Ishikawa (cell line): ENCODE data around the gene SCTR.

ENCODE experiments used
- CEBPB ChIP-seq: IDR thresholded peaks from 2 replicates; pipeline ENCODE4 v1.6.1; 2012
- EP300 ChIP-seq: IDR thresholded peaks from 2 replicates; pipeline ENCODE4 v1.6.1; 2012; ENCODE audit warnings: borderline replicate concordance

GRCh38 chr2:119545754-119546446 lies 21.6 kb upstream of the SCTR start:
- no peak for TF ChIP-seq EP300
- TF ChIP-seq CEBPB, result no peak
